LNCaP clone FGC (cell line): ENCODE data around the gene URGCP.
"Not testable (repeated sequence)": the region's sequence is repeated elsewhere in the genome, so short reads cannot be mapped to it uniquely, and the experiment has no call there.

Experiments
- DNase-seq: peaks from one replicate; pipeline ENCODE4 v3.0.0-alpha.2; 2011; ENCODE audit warnings: low read depth
- H3K4me3 ChIP-seq: 2 replicates; pipeline ENCODE4 v1.5.1; 2011; ENCODE audit warnings: mild to moderate bottlenecking, low read depth, low read length, control low read depth
- CTCF ChIP-seq: IDR thresholded peaks from 2 replicates; pipeline ENCODE4 v1.5.1; 2012; ENCODE audit warnings: mild to moderate bottlenecking; ENCODE audit not compliant: control insufficient read depth, insufficient read depth; ENCODE audit errors: extremely low read depth

The URGCP gene

GRCh38 chr7:43902542-43903054 is 3.8 kb downstream of the URGCP start:
- no peak for DNase-seq

GRCh38 chr7:43898571-43898970 is 7.8 kb downstream of the URGCP start:
- DNase-seq, H3K4me3 ChIP-seq: not testable (repeated sequence)

More at GRCh38 chr7:43902542-43903054, 3.8 kb downstream of the URGCP start:
- TF ChIP-seq CTCF = no peak
- no peak overlapping the region for H3K4me3 ChIP-seq

GRCh38 chr7:43895847-43896415 is 10.5 kb downstream of the URGCP start:
- TF ChIP-seq CTCF = no peak
- no peak for DNase-seq

GRCh38 chr7:43891069-43891955 is 15.1 kb downstream of the URGCP start:
- peak overlapping the region; percentile 29 for H3K4me3 ChIP-seq
- DNase-seq = peak; percentile 52
- TF ChIP-seq CTCF = no peak

More at GRCh38 chr7:43895847-43896415, 10.5 kb downstream of the URGCP start:
- no peak overlapping the region for H3K4me3 ChIP-seq

GRCh38 chr7:43890468-43890867 is 15.9 kb downstream of the URGCP start:
- no peak overlapping the region for H3K4me3 ChIP-seq
- DNase-seq = no peak
- no peak for TF ChIP-seq CTCF

- DNase-seq = no peak
- no peak overlapping the region for H3K4me3 ChIP-seq
- TF ChIP-seq CTCF = no peak
These were observed 17.1 kb downstream of the URGCP start for GRCh38 chr7:43888993-43889945.
